Keratinocyte (primary cell): ENCODE results near the gene LY6G6C. TPM values are rescaled to one million over a fixed set of nuclear protein-coding genes. Genes with fewer than 3 reads are reported as not detected.

ENCODE experiments used
- DNase-seq: peaks from one replicate; pipeline ENCODE4 v3.0.0-alpha.2; 2011; ENCODE audit warnings: low read depth, missing footprints, low spot score
- FAIRE-seq: peaks from 2 replicates; lab custom pipeline; 2011; peaks lifted over from hg19 to GRCh38; lab: Jason Lieb, UNC
- H2AFZ ChIP-seq: 2 replicates; pipeline ENCODE4 v1.6.0; 2012; ENCODE audit warnings: low read length, control low read depth, inconsistent platforms; ENCODE audit not compliant: control insufficient read depth
- H3K27ac ChIP-seq: 2 replicates; pipeline ENCODE4 v1.5.1; 2011; ENCODE audit warnings: low read length; ENCODE audit not compliant: control insufficient read depth, insufficient read depth
- H3K27me3 ChIP-seq: 3 replicates; pipeline ENCODE4 v1.6.0; 2011; ENCODE audit warnings: low read length; ENCODE audit not compliant: control insufficient read depth, insufficient read depth; ENCODE audit errors: extremely low read depth
- H3K36me3 ChIP-seq, 2 experiments: 2 replicates in 1 of 2; 3 replicates in 1 of 2; pipeline ENCODE4 v1.5.1; 2011; ENCODE audit warnings: low read length in 2 of 2, mild to moderate bottlenecking in 1 of 2; ENCODE audit not compliant: control insufficient read depth in 2 of 2, insufficient read depth in 2 of 2; ENCODE audit errors: extremely low read depth in 1 of 2
- H3K4me1 ChIP-seq: 3 replicates; pipeline ENCODE4 v1.5.1; 2011; ENCODE audit warnings: low read length; ENCODE audit not compliant: control insufficient read depth, insufficient read depth; ENCODE audit errors: extremely low read depth
- H3K4me2 ChIP-seq: 3 replicates; pipeline ENCODE4 v1.6.0; 2011; ENCODE audit warnings: low read depth, low read length; ENCODE audit not compliant: control insufficient read depth, insufficient read depth; ENCODE audit errors: extremely low read depth
- H3K4me3 ChIP-seq, 3 experiments: fragments of 200-600 bp in 1 of 3; sonication (generic) in 1 of 3; 2 replicates in 2 of 3; 3 replicates in 1 of 3; pipeline ENCODE4 v1.5.1; 2011 to 2016; ENCODE audit warnings: low read length in 3 of 3, mild to moderate bottlenecking in 3 of 3, control low read depth in 2 of 3, inconsistent platforms in 1 of 3, low read depth in 1 of 3, mixed read lengths in 1 of 3, mixed run types in 1 of 3, moderate library complexity in 1 of 3; ENCODE audit not compliant: control insufficient read depth in 2 of 3, insufficient read depth in 2 of 3; ENCODE audit errors: extremely low read depth in 1 of 3
- H3K79me2 ChIP-seq: 2 replicates; pipeline ENCODE4 v1.6.0; 2012; ENCODE audit warnings: low read length; ENCODE audit not compliant: control insufficient read depth, insufficient read depth
- H3K9ac ChIP-seq: 3 replicates; pipeline ENCODE4 v1.6.0; 2011; ENCODE audit warnings: low read length; ENCODE audit not compliant: control insufficient read depth, insufficient read depth; ENCODE audit errors: extremely low read depth
- H3K9me1 ChIP-seq: 3 replicates; pipeline ENCODE4 v1.6.0; 2011; ENCODE audit warnings: low read length; ENCODE audit not compliant: control insufficient read depth, insufficient read depth; ENCODE audit errors: extremely low read depth
- H3K9me3 ChIP-seq: 2 replicates; pipeline ENCODE4 v1.5.1; 2012; ENCODE audit warnings: low read depth, low read length; ENCODE audit not compliant: control insufficient read depth
- H4K20me1 ChIP-seq: 3 replicates; pipeline ENCODE4 v1.6.0; 2011; ENCODE audit warnings: low read length; ENCODE audit not compliant: control insufficient read depth, insufficient read depth; ENCODE audit errors: extremely low read depth
- EZH2 ChIP-seq: IDR thresholded peaks from one replicate; pipeline ENCODE4 v1.6.1; 2012; ENCODE audit warnings: inconsistent platforms, mild to moderate bottlenecking, low read length, moderate library complexity
- dilution Hi-C: fragments of 300-500 bp; cut with MboI; formaldehyde crosslinking; loops from one replicate; pipeline ENCODE4 v1.7.0; 2020; ENCODE audit warnings: low sequenced_read_pairs; ENCODE audit not compliant: extremely low pct_ligation_motif_present
- polyA plus RNA-seq, 5 experiments: library from polyadenylated mRNA; depleted of rRNA in 3 of 5; stranded (reverse) in 3 of 5; stranded (forward) in 1 of 5; unstranded in 1 of 5; fragments of >200 nt; gene quantifications; 1 replicate in 1 of 5; 2 replicates in 3 of 5; 3 replicates in 1 of 5; pipeline versions ENCODE4 v1.2.1 to v1.2.3, GENCODE V29; 2011 to 2012; ENCODE audit warnings: missing spikeins in 2 of 5, low read depth in 1 of 5, low replicate concordance in 1 of 5
- TF ChIP-seq, protein P1 (sequence below), 3 experiments: IDR thresholded peaks in 1 of 3; conservative IDR thresholded peaks in 1 of 3; optimal IDR thresholded peaks in 1 of 3; 2 replicates in 2 of 3; 3 replicates in 1 of 3; pipeline versions ENCODE3 to v1.5.1; 2011; ENCODE audit warnings: low read length in 3 of 3, mild to moderate bottlenecking in 3 of 3, moderate library complexity in 2 of 3, control low read depth in 1 of 3, inconsistent platforms in 1 of 3; ENCODE audit not compliant: insufficient read depth in 2 of 3; ENCODE audit errors: extremely low read depth in 1 of 3

Gene LY6G6C
- polyA plus RNA-seq, 1 donor (not counting 4 experiments of a cell fraction or from before 2014, with no cell fraction given) = 2.4 TPM

DNA sequence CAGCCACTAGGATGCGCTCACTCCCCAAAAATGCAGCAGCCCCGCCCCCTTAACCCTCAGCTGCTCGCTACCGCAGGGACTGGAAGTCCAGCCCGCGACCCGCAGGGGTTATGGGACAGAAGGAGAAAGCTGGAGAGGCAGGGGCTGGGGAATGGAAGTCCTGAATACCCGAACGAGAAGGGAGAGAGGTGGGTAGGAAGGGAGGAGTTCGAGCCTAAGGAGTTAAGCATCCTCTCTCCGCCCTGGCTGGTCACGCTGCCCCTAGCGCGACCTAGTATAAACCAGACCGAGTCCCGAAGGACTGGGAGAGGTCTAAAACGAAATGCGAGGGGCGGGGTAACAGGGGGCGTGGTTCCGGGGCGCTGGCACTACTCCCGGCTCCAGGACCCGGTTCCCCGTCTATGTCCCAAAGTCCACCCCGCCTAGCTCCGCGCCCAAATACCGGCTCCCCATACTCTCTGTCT, 8.0 kb upstream of the LY6G6C start:
- no peaks in the 10 kb centered on the region for H3K9me3 ChIP-seq
- DNase-seq = no peak
- dilution Hi-C loops = no loop called here
- peak overlapping the region; percentile 38 to 74 (median 70) for H3K4me3 ChIP-seq
- peaks cover 4% of the 10 kb centered on the region for H3K9me1 ChIP-seq
- peak overlapping the region; percentile 50 for H3K9ac ChIP-seq
- peaks cover 18% of the 10 kb centered on the region for H4K20me1 ChIP-seq
- peaks cover 29 to 40% of the 10 kb centered on the region in 2 experiments for H3K36me3 ChIP-seq
- TF ChIP-seq, protein P1, sequence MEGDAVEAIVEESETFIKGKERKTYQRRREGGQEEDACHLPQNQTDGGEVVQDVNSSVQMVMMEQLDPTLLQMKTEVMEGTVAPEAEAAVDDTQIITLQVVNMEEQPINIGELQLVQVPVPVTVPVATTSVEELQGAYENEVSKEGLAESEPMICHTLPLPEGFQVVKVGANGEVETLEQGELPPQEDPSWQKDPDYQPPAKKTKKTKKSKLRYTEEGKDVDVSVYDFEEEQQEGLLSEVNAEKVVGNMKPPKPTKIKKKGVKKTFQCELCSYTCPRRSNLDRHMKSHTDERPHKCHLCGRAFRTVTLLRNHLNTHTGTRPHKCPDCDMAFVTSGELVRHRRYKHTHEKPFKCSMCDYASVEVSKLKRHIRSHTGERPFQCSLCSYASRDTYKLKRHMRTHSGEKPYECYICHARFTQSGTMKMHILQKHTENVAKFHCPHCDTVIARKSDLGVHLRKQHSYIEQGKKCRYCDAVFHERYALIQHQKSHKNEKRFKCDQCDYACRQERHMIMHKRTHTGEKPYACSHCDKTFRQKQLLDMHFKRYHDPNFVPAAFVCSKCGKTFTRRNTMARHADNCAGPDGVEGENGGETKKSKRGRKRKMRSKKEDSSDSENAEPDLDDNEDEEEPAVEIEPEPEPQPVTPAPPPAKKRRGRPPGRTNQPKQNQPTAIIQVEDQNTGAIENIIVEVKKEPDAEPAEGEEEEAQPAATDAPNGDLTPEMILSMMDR (optimal IDR thresholded peaks at IDR 0.05 in 1 of 3, IDR thresholded peaks at IDR 0.05 in 1 of 3, conservative IDR thresholded peaks at IDR 0.05 in 1 of 3; ENCODE audit: extremely low read depth in 1 of 3, insufficient read depth in 2 of 3, low read length in 3 of 3) = peak in 1 of 3 experiments; percentile 3
- TF ChIP-seq EZH2 = no peak
- H2AFZ ChIP-seq = no peak overlapping the region
- FAIRE-seq = peak; percentile 17
- H3K79me2 ChIP-seq = peaks cover 15% of the 10 kb centered on the region
- no peak overlapping the region for H3K27ac ChIP-seq
- H3K4me1 ChIP-seq = peaks cover 24% of the 10 kb centered on the region
- H3K4me2 ChIP-seq = peak overlapping the region; percentile 91
- no peaks in the 10 kb centered on the region for H3K27me3 ChIP-seq

DNA sequence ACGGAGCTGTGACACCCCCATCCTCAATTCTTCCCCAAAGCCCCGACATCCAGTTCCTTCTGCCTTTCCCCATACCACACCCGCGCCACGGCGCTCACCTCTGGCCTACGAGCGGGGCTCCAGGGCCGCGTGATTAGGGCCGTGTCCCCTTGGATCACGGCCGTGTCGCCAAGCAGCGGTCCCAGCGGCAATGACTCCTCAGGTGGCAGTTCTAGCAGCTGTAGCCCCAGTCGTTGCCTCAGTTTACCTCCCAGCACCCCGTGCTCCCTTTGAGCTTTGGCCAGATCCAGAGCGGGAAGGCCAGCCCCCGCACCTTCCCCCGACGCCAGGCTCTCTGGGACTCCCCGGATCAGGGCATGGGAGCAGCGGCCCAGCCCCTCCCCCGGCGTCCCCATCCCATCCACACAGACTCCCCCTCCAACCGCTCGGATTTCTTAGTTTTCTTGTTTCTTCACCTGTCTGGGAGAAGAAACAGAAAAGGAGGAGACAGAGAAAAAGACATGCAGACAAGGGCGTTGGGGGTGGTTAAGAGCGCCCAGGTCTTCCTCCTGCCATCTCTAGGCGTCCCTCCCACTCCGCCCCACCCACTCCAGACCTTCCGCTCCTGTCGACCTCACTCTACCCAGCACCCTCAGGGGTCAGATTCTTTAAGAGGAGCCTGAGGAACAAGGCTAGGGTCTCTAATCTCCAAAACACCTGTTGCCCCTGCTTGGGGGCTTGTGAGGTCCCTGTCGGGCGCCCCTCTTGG, 7.4 kb upstream of the LY6G6C start, which contains the start of gene DDAH2:
DDAH2 (minus strand) TSS at position 533 of the 748 bp plus-strand sequence; CDS start at position 395, 138 bp downstream.
- dilution Hi-C loops = no loop called here
- FAIRE-seq (no peak), DNase-seq (no peak)
- Histone ChIP-seq H3K36me3 (peaks cover 25 to 34% of the 10 kb centered on the region in 2 experiments), H3K9ac (peak within 1 kb of the TSS; percentile 50), H3K9me3 (no peaks in the 10 kb centered on the region), H3K9me1 (peaks cover 4% of the 10 kb centered on the region), H3K79me2 (peaks cover 9% of the 10 kb centered on the region), H2AFZ (no peak within 1 kb of the TSS), H3K4me2 (peak within 1 kb of the TSS; percentile 91), H3K4me1 (peaks cover 18% of the 10 kb centered on the region), H4K20me1 (peaks cover 12% of the 10 kb centered on the region), H3K27me3 (no peaks in the 10 kb centered on the region), H3K27ac (no peak within 1 kb of the TSS), H3K4me3 (peak within 1 kb of the TSS; percentile 38 to 74 (median 70))
- TF ChIP-seq EZH2 = no peak
- TF ChIP-seq, protein P1 (optimal IDR thresholded peaks at IDR 0.05 in 1 of 3, IDR thresholded peaks at IDR 0.05 in 1 of 3, conservative IDR thresholded peaks at IDR 0.05 in 1 of 3; ENCODE audit: extremely low read depth in 1 of 3, insufficient read depth in 2 of 3, low read length in 3 of 3) = peak in 2 of 3 experiments; percentile 53 to 61
